ENCODE measurements around the gene RTP5.

Gene RTP5

DNA sequence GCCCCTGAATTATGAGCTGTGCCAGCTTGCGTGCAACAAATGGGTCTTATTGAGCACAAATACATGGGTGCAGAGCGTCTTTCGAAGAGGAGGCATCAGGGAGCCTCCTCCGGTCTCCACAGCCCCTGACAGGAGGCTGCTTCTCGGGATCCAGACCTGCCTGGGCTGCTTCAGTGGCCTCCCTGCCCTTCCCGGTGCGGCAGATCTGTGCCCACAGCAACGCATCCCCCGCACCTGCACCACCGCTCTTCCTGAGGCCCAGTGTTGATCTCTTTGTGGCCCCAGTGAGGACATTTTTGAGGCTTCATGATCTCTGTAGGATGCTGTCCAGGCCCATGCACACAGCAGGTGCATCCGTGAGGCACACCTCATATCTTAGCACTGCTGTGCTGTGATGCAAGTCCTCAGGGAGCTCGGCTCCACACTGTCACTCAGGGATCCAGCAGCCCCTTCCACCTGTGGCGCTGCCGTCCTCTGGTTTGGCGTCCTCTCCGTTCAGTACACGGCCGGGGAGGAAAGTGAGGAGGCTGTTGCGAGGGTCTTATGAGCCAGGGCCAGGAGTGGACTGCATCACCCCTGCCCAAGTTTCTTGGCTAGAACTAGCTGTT is 17.4 kb downstream of the RTP5 start:
- DNase-seq (ENCODE audit: low read depth in 1 of 2, low spot score in 1 of 2), result no peak

DNA sequence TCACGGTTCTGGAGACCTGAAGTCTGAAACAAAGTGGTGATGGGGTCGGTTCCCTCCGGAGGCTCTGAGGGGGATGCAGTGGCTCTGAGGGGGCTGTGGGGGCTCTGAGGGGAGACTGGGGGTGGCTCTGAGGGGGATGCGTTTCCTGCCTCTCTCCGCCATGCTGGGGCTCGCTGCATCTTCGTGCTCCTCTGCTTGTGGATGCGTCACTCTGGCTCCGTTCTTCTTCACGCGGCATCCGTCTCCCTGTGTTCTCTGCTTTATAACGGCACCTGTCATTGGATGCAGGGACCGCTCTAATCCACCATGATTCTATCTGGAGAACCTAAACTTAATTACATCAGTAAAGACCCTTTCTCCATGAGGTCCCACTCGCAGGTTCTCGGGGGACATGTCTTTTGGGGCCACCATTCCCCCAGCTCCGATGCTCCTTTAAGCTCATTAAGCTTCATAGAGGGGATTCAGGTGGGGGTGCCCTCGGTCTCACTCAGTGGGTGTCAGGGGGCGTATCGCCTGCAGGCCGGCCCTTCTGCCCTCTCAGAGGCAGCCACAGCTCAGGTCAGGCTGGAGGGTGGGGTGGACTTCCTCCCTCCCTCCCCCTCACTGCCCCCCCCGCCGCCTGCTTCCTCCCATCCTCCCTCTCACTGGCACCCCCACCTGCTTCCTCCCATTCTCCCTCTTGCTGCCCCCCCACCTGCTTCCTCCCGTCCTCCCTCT is 18.4 kb downstream of the RTP5 start:
- no peak for DNase-seq (ENCODE audit: low read depth in 1 of 2, low spot score in 1 of 2)

- DNase-seq (ENCODE audit: low read depth in 1 of 2, low spot score in 1 of 2), result no peak
Measured at GRCh38 chr2:241888641-241889040, 19.1 kb downstream of the RTP5 start.

DNA sequence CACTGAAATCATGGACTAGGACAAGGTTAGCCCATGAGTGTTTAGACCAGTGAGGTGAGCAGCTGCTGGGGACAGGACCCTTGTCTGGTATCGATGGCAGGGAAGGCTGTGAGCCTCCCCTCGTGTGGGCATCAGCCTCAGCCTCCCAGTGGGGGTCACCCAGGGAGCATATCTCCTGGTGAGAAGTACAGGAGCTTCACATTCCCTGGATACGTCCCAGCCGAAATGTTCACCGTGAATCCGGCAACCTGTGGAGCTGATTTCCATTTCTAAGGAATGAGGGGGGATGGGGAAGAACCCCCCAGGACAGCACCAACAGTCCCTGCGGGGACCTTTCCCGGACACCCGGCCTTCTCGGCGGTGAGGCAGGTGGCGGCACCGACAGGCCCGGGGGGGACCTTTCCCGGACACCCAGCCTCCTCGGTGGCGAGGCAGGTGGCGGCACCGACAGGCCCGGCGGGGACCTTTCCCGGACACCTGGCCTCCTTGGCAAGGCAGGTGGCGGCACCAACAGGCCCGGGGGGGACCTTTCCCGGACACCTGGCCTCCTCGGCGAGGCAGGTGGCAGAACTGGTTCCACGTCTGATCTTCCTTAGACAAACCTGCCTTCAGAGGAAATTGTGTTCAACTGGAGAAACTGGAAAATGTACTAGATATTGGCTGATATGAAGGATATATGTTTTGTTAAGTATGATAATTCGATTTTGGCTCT is 21.2 kb downstream of the RTP5 start:
- DNase-seq (ENCODE audit: low read depth in 1 of 2, low spot score in 1 of 2), result no peak

DNA sequence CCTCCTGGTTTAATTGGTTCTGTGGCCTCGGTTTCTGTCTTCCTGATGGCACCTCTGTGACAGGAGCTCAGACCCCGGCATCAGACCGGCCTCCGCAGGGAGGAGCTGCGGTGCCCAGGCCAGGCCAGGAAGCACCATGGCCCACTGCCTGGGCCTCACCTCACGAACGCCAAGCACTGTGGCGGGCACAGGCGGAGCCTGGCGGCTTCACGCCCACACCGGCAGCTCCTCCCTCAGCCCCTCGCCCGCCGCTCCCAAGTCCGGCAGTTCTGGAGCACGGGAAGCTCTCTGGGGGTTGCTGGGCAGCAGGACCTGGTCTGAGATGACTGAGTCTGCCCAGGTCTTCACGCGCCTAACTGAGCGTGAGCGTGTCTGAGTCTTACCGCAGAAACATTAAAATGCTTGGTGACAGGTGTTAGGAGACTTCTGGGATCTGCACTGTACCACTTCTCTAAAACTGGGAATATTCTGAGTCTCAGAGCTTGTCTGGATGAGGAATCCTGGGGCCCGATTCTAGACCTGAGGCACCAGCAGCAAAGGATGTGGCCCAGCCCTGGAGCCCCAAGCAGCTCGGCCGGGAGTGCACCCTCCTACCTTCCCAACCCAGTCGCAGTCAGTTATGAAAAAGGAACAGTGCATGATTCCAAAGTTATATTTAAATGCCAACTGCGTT is 21.9 kb downstream of the RTP5 start:
- no peak for DNase-seq (ENCODE audit: low read depth in 1 of 2, low spot score in 1 of 2)

DNA sequence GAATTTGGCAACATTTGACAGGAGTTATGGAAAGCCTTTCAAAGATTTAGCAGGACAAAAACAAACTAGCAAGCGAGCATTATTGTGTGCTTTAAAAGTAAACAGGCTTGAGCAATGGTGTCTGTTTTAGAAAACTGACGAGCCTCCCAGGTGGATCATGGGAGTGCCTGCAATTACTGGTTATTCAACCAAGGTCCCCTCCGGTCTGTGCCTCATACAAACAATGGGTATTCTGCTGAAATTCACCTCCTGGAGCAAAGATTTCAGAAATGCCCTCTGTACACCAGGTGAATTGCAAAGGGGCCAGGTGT is 22.4 kb downstream of the RTP5 start:
- no peak for DNase-seq (ENCODE audit: low read depth in 1 of 2, low spot score in 1 of 2)

DNA sequence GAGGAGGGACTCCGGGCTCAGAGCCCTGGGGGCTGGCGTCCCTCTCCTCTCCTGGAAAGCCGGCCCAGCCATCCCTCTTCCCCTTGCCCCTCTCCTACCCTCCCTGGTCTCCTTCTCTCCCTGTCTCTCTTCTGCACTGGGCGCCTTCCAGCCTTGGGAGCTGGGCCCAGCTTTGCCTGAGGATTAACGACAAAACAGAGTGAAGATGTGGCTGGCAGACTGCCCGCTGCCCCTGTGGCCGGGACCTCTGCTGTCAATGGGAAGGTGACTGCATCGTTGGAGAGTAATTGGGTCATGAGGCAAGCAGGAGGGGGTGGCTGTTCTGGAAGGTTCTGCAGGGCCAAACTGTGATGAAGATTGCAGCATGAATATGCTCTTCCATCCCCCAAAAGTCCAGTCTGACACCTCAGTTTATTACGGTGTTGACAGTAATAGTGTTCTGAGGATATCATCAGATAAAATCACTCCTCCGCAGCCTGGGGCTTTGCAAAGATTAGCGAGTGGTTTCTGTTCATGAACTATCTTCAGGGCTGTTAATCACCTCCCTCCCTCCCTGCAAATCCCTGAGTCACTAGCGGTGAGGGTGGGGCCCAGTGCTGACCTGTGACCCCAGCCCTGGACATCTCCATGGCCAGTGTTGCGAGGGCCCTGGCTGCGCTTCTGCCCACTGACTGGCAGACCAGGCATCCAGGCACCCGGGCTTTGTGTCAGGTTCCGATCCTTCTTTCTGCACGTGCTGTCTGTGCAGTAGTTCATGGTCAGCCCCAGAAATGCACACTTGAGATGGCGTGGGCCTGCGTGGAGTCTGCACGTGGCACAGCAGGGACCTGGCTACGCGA is 23.0 kb downstream of the RTP5 start:
- no peak for DNase-seq (ENCODE audit: low read depth in 1 of 2, low spot score in 1 of 2)

- DNase-seq (ENCODE audit: low read depth in 1 of 2, low spot score in 1 of 2), result no peak
Measured at GRCh38 chr2:241893265-241893664, 23.7 kb downstream of the RTP5 start.

DNA sequence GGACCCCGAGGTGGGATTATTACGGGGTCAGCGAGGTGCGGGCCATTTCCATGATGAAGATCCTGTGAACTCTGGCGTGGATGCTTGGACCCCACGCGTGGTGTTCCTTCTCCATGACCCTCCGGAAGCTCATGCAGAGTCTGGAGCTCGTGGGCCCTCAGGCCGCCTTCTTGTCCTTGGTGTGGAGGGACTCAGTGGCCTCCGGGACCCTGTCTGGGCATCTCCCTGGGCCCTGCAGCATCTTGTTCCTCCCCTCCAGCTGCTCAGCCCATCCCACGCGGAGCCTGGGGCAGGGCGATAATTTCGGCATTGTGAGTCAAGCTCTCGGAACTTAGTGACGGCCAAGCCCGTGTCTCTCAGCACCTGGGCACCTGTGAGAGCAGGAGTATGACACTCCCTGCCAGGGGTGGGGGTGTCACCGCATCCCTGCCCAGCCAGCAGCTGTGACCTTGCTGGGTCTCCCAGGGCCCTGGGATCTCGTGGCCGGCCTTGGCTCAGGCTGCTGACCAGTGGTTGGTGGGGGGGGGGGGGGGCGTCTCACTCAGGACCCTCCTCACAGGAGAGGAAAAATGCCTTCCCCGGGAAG is 24.6 kb downstream of the RTP5 start:
- no peak for DNase-seq (ENCODE audit: low read depth in 1 of 2, low spot score in 1 of 2)

- DNase-seq (ENCODE audit: low read depth in 1 of 2, low spot score in 1 of 2), result no peak
Measured at GRCh38 chr2:241894681-241895426, 25.3 kb downstream of the RTP5 start.

- no peak for DNase-seq (ENCODE audit: low read depth in 1 of 2, low spot score in 1 of 2)
Measured at GRCh38 chr2:241895427-241895711, 25.8 kb downstream of the RTP5 start.

DNA sequence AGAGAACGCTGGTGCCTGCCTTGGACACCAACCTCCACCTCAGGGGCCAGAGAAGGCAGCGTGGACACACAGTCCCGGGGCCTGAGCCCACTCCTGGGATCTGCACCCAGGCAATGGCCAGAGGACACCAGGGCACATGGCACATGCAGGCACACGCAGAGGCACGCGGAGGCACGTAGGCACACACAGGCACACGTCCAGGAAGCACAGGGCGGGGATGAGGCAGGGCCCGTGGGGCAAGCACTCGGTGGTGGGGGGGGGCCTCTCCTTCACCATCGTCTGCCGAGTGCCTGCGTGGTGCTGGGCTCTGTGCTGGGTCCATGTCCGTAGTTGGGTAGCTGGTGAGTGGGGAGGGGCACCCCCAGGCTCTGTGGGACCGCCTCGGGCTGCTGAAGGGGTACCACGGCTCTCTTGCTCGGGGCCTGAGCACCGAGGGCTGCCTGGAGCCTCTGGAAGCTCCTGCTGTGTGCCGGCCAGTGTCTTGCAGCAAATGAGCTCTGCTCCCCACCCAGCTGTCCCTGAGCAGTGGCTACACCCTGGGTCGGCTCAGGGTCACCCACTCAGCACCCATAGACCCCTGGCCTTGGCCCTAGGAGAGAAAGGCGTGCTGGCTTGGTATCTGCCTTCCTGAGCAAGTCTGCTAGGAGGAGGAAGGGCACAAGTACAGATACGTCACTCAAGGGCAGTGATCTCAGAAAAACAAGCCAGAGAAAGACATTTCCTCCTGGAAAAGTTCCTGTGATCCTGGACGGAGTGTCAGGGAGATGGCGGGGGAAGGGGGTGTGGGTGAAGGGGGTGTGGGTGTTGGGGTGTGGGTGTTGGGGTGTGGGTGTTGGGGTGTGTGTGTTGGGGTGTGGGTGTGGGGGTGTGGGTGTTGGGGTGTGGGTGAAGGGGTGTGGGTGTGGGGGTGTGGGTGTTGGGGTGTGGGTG is 26.4 kb downstream of the RTP5 start:
- DNase-seq (ENCODE audit: low read depth in 1 of 2, low spot score in 1 of 2), result no peak

DNA sequence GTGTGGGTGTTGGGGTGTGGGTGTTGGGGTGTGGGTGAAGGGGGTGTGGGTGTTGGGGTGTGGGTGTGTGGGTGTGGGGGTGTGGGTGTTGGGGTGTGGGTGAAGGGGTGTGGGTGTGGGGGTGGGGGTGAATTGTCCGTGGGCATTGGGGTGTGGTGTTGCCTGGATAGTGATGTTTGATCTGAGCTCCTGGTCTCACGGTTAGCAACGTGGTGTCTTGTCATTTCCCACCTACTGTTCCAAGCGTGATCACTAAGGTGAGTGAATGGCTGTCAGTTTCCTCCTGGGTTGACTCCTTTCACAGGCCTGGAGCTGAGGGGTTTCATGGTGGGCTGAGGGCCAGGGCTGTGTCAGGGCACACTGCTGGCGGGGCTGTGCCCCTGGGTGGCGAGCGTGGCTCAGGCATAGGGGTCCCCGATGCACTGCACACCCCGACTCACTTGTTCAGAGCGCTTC is 27.2 kb downstream of the RTP5 start:
- no peak for DNase-seq (ENCODE audit: low read depth in 1 of 2, low spot score in 1 of 2)

- DNase-seq (ENCODE audit: low read depth in 1 of 2, low spot score in 1 of 2), result no peak
Measured at GRCh38 chr2:241897231-241897916, 27.8 kb downstream of the RTP5 start.

DNA sequence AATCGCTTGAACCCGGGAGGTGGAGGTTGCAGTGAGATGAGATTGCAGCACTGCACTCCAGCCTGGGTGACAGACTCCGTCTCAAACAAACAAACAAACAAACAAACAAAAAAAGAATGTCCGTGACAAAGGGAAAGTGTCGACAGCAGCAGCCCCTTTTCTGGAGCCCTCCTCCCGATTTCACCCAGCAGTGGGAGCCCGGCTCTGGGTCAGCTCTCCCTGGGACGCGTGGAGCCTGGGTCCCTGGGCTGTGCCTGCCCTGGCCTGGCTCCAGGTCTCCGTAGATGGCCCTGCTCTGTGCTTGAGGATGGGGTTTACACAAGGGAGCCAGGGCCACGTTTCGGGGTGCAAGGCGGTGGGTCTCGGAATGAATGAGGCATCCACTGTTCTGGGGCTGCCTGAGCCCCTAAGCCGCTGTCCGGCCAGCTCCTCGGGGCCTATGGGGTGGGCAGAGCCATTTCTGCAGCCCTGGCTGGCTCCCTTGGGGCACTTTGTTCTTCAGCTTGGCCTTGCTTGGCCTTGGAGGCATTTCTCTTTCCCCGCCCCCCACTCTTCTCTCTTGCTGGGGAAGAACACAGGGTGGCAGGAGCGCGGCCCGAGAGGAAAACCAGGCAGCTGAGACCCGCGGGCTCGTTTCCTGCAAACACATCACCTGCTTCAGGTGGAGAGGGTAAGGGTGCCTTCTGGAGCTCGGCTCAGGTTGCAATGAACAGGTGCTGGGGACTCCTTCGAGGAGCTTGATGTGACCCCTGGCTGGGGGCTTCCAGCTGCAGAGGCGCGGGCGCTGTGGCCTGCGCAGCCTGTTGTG is 29.1 kb downstream of the RTP5 start:
- no peak for DNase-seq (ENCODE audit: low read depth in 1 of 2, low spot score in 1 of 2)

DNA sequence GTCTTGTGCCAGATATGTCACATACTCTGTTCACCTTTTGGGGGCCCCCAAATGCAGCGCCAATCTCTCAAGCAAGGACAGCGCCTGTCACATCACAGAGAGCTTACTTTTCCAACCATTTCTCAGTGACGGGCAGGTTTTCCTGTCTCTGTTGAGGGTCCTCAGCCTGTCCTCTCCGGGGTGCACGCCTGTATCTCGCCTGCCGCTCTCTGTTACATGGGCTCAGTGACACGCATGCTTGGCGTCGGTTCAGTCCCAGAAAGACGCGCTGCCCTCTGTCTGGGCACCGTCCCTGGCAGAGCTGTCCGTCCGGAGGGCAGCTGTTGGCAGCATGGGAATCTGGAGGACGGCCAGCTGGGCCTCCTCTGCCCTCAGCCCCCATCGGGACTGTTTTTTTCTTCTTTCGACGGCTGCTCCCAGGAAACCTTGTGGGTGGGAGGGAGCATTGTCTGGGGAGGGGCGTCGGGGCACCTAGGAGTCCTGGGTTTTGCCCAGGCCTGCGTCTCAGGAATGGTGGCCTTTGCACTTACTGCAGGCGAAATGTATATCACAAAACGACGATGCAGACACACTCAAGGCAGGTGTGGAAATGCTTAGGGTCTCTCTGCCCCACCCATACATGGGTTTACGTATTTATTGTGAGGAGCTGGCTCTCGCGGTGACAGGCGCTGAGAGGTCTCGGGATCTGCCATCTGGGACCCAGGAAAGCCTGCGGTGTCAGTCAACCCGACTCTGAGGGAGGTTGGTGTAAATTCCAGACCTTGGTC is 30.9 kb downstream of the RTP5 start:
- DNase-seq (ENCODE audit: low read depth in 1 of 2, low spot score in 1 of 2), result no peak

DNA sequence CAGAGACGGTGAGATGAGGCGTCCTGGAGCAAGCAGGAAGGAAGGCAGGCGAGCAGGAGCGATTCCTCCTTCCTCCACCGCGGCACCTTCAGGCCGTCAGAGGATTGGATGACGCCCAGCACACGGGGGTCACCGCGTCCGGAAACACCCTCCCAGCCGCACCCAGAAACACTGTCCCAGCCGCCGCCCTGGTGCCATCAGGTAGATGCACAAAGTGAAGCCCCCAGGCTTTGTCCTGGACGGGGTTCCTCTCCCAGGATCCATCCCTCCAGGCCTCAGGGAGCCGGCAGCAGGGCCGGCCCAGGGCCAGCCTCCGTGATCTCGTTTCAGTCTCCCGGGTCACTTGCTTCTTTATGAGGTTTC is 31.5 kb downstream of the RTP5 start:
- DNase-seq (ENCODE audit: low read depth in 1 of 2, low spot score in 1 of 2), result no peak

All from activated T-helper 1 cell treated with anti-CD3 and anti-CD28 coated beads, Interleukin-2, amount 50 U/mL, for 16 hours (primary cell).